Activated CD4-positive, alpha-beta T cell treated with anti-CD3 and anti-CD28 coated beads, Interleukin-2, amount 10 ng/mL, durations not matched to agents 24 days and 14 days (primary cell): ENCODE measurements around the gene PARP2. TPM values are rescaled to one million over a fixed set of nuclear protein-coding genes. Genes with fewer than 3 reads are reported as not detected.

Experiments
- DNase-seq: peaks from one replicate; pipeline ENCODE4 v3.0.0; 2022
- H3K27ac Mint-ChIP-seq: one replicate; pipeline ENCODE4 v1.8.0; 2022; ENCODE audit warnings: mild to moderate bottlenecking, mixed read lengths
- H3K27me3 Mint-ChIP-seq: one replicate; pipeline ENCODE4 v1.8.0; 2022; ENCODE audit warnings: mixed read lengths
- H3K36me3 Mint-ChIP-seq: one replicate; pipeline ENCODE4 v1.8.0; 2022; ENCODE audit warnings: low read depth, mild to moderate bottlenecking, mixed read lengths
- H3K4me1 Mint-ChIP-seq: one replicate; pipeline ENCODE4 v1.8.0; 2021; ENCODE audit warnings: mixed read lengths
- H3K4me3 Mint-ChIP-seq: one replicate; pipeline ENCODE4 v1.8.0; 2022; ENCODE audit warnings: mild to moderate bottlenecking, moderate library complexity, mixed read lengths
- H3K9me3 Mint-ChIP-seq: one replicate; pipeline ENCODE4 v1.8.0; 2021; ENCODE audit warnings: mixed read lengths
- intact Hi-C: fragments of 100-400 bp; cut with micrococcal nuclease; formaldehyde crosslinking; loops from one replicate; pipeline ENCODE4 v1.15.1; 2023
- total RNA-seq: library from RNA; stranded (reverse); gene quantifications from 2 replicates; pipeline ENCODE4 v1.2.3, GENCODE V29; 2022

Gene PARP2
- total RNA-seq, 1 donor from 2014 or later, result 33.1 TPM

DNA sequence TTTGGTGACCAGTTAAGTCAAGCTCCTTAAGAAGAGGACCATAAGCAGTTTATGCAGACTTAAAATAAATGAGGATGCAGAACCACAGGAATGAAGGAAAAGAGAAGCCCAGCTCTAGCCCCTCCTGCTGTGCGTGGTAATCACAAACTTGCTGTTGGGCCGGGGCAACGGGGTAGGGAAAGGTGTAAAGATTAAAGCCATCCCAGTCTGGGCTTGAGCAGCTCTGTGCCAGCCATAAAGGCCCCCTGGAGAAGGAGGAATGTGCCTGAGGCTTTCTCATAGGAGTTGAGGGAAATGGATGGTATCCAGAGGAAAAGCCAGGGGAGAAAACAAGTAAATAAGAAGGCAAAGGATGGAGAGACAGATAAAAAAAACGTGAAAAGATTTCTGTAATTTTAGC, 44.7 kb downstream of the PARP2 start:
- no peak overlapping the region for H3K27ac Mint-ChIP-seq
- peaks cover 5% of the 10 kb centered on the region for H3K4me1 Mint-ChIP-seq
- peaks cover 64% of the 10 kb centered on the region for H3K36me3 Mint-ChIP-seq
- DNase-seq, result no peak
- H3K27me3 Mint-ChIP-seq, result no peaks in the 10 kb centered on the region
- no peaks in the 10 kb centered on the region for H3K9me3 Mint-ChIP-seq
- intact Hi-C loops, result no loop called here
- no peak overlapping the region for H3K4me3 Mint-ChIP-seq

DNA sequence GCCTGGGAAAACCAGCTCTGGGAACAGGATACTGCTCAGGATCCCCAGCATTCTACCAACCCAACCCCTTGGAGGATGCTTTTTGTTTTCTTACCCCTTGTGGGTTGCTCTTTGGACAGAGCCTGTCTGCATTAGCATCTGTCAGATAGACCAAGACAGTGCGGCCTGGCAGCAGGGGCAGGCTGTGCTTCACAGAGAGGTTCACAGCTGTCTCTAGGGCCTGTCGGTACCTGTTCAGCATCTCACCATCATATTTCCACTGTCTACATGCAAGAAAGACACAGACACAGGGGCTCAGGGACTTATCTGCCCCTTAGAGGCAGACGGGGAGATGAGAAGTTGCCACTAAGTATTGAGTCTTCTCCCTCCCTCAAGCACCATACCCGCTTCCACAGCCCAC, 48.1 kb downstream of the PARP2 start:
- no peak for DNase-seq
- H3K27ac Mint-ChIP-seq, result no peak overlapping the region
- H3K9me3 Mint-ChIP-seq, result no peaks in the 10 kb centered on the region
- H3K36me3 Mint-ChIP-seq, result peaks cover 57% of the 10 kb centered on the region
- H3K27me3 Mint-ChIP-seq, result no peaks in the 10 kb centered on the region
- no peak overlapping the region for H3K4me3 Mint-ChIP-seq
- intact Hi-C loops, result no loop called here
- peaks cover 5% of the 10 kb centered on the region for H3K4me1 Mint-ChIP-seq

DNA sequence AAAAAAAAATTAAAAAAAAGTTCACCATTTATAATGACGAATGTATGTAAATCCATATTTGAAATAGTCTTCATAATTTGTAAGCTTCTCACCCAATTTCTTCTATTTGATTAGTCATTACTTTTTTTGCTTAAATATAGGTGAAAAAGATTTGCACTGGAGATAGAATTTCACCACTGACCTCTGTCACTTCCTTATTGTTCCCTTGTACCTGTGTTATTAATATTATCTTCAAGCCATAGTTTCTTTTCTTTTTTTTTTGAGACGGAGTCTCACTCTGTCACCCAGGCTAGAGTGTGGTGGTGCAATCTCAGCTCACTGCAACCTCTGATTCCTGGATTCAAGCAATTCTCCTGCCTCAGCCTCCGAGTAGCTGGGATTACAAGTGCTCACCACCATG, 54.1 kb downstream of the PARP2 start:
- intact Hi-C loops, result no loop called here
- no peak for DNase-seq
- H3K27ac Mint-ChIP-seq, result peak overlapping the region; percentile 29
- H3K27me3 Mint-ChIP-seq, result no peaks in the 10 kb centered on the region
- H3K9me3 Mint-ChIP-seq, result no peaks in the 10 kb centered on the region
- peaks cover 18% of the 10 kb centered on the region for H3K4me1 Mint-ChIP-seq
- peaks cover 54% of the 10 kb centered on the region for H3K36me3 Mint-ChIP-seq
- H3K4me3 Mint-ChIP-seq, result no peak overlapping the region

DNA sequence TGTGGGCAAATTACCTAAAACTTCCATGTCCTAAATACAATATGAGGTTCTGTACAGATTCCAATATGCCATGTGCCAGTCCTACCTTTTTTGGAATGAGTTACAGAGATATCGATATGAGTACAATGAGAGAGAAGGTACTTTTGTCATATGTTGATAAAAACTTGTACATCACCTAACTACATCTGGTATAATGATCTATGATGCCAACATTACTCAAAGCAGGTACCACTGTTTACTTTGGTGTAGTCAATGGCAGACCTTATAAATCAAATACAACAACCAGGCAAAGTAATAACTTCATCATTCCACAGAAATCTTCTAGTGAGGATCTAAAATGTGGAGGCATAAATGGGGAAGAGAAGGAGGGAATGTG, 57.1 kb downstream of the PARP2 start:
- H3K27me3 Mint-ChIP-seq, result no peaks in the 10 kb centered on the region
- intact Hi-C loops, result loop anchor here (2.0 kb wide), 1 partner anchor 58 kb away; the partner anchor contains the start of gene PARP2

DNA sequence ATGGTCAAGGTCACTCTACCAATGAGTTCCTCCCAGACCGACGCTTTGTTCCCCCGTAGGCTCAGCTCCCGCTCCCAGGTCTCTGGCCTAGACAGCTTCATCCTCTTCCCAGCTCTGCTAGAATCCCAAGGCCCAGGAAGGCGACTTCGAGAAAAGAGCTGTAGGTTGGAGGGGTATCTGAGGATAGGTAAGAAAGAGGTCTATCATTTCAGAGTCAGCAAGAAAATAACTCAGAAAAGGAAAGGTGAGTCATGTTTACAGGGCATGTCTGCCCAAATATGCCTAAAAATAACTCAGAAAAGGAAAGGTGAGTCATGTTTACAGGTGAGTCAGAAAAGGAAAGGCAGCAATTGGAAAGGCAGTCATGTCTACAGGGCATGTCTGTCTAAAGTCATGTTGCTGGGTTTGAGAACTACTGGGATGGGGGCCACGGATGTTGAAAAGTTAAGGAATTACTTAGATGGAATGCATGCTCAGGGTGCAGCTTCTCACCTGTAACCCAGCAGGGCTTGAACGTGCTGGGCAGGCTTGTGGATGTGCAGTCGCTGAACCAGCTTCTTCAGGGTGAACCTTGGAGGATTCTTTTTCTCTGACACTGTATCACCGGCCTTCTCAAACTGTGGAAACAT, 57.6 kb downstream of the PARP2 start:
- no peaks in the 10 kb centered on the region for H3K27me3 Mint-ChIP-seq
- H3K9me3 Mint-ChIP-seq, result no peaks in the 10 kb centered on the region
- peaks cover 25% of the 10 kb centered on the region for H3K4me1 Mint-ChIP-seq
- no peak for DNase-seq
- peak overlapping the region; percentile 96 for H3K27ac Mint-ChIP-seq
- peak overlapping the region; percentile 68 for H3K4me3 Mint-ChIP-seq
- H3K36me3 Mint-ChIP-seq, result peaks cover 66% of the 10 kb centered on the region
- intact Hi-C loops, result loop anchor here (1.0 to 2.0 kb wide), 2 partner anchors 12 to 58 kb away; partner anchors contain the start of genes PARP2 and TEP1

More for the DNA sequence above, 57.1 kb downstream of the PARP2 start:
- Mint-ChIP-seq H3K4me3 (peak overlapping the region; percentile 68), H3K4me1 (peaks cover 24% of the 10 kb centered on the region), H3K27ac (peak overlapping the region; percentile 96), H3K36me3 (peaks cover 66% of the 10 kb centered on the region), H3K9me3 (no peaks in the 10 kb centered on the region)
- DNase-seq, result no peak

DNA sequence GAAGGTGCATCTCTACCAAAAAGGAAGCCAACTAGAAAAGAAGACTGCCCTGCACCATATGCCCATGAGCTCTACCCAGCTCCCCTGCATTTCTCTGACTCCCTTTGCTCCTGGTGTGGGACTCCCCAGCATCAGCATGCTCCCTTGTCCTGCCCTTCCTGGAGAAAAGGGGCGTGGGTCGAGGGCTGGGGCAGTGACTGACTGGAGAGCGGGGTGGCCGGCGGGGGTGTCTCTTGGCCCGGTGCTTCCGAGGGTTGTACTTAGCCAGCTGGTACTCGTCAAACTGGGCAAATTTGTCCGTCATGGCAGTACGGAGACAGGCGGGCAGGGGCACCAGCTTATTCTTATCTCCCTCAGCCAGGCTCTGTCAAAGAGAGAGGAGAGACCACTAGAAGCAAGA, 60.1 kb downstream of the PARP2 start:
- H3K27ac Mint-ChIP-seq, result peak overlapping the region; percentile 31
- DNase-seq, result no peak
- H3K4me3 Mint-ChIP-seq, result no peak overlapping the region
- H3K36me3 Mint-ChIP-seq, result peaks cover 77% of the 10 kb centered on the region
- intact Hi-C loops, result no loop called here
- peaks cover 33% of the 10 kb centered on the region for H3K4me1 Mint-ChIP-seq
- no peaks in the 10 kb centered on the region for H3K27me3 Mint-ChIP-seq
- no peaks in the 10 kb centered on the region for H3K9me3 Mint-ChIP-seq

Other genes starting within 250 kb of the PARP2 start
- gene OR4K17, start 232.9 kb upstream of the PARP2 start, total RNA-seq, result not detected in 2 replicates
- gene OR4N5, start 204.8 kb upstream of the PARP2 start, total RNA-seq, result not detected in 2 replicates
- not detected in 2 replicates for gene OR11G2, start 152.7 kb upstream of the PARP2 start, total RNA-seq
- not detected in 2 replicates for gene OR11H6, start 119.9 kb upstream of the PARP2 start, total RNA-seq
- gene OR11H7, start 114.7 kb upstream of the PARP2 start, total RNA-seq, result not detected in 2 replicates
- not detected in 2 replicates for gene OR11H4, start 104.3 kb upstream of the PARP2 start, total RNA-seq
- gene TTC5, start 37.7 kb upstream of the PARP2 start, total RNA-seq, result 36.2 and 39.7 TPM in 2 replicates
- 60.5 and 61.8 TPM in 2 replicates for gene CCNB1IP1, start 10.4 kb upstream of the PARP2 start, total RNA-seq
- gene TEP1, start 69.9 kb downstream of the PARP2 start, total RNA-seq, result 34.6 and 35.8 TPM in 2 replicates
- 0.09 TPM in 1 of 2 replicates, not detected in the other for gene KLHL33, start 92.5 kb downstream of the PARP2 start, total RNA-seq
- 69.8 and 76.9 TPM in 2 replicates for gene OSGEP, start 111.2 kb downstream of the PARP2 start, total RNA-seq
- 239 and 242 TPM in 2 replicates for gene APEX1, start 111.6 kb downstream of the PARP2 start, total RNA-seq
- gene PIP4P1, start 117.8 kb downstream of the PARP2 start, total RNA-seq, result 29.5 and 30.7 TPM in 2 replicates
- gene PNP, start 125.8 kb downstream of the PARP2 start, total RNA-seq, result 155 and 158 TPM in 2 replicates
- gene RNASE10, start 161.9 kb downstream of the PARP2 start, total RNA-seq, result 0.47 and 0.50 TPM in 2 replicates
- gene RNASE9, start 217.4 kb downstream of the PARP2 start, total RNA-seq, result not detected in 2 replicates
- not detected in 2 replicates for gene RNASE11, start 244.4 kb downstream of the PARP2 start, total RNA-seq
- gene RNASE12, start 247.7 kb downstream of the PARP2 start, total RNA-seq, result not detected in 2 replicates